IPS DF 19.7 (cell line): ENCODE results near the gene NIN.

ENCODE experiments used
- DNase-seq: peaks from one replicate; pipeline ENCODE4 v3.0.0-alpha.2; 2013; ENCODE audit warnings: low read depth, low spot score

Gene NIN

GRCh38 chr14:50762001-50762930 lies 68.7 kb downstream of the NIN start:
- DNase-seq: no peak

GRCh38 chr14:50759800-50760543 lies 71.0 kb downstream of the NIN start:
- DNase-seq: no peak

GRCh38 chr14:50758945-50759344 lies 72.0 kb downstream of the NIN start:
- no peak for DNase-seq

GRCh38 chr14:50758305-50758704 lies 72.7 kb downstream of the NIN start:
- no peak for DNase-seq

- no peak for DNase-seq
Measured at GRCh38 chr14:50757702-50758101, 73.3 kb downstream of the NIN start.

- no peak for DNase-seq
Measured at GRCh38 chr14:50756300-50756699, 74.7 kb downstream of the NIN start.

- DNase-seq: no peak
Measured at GRCh38 chr14:50750323-50750722, 80.6 kb downstream of the NIN start.

GRCh38 chr14:50745401-50746058 lies 85.4 kb downstream of the NIN start:
- DNase-seq: no peak

- no peak for DNase-seq
Measured at GRCh38 chr14:50744231-50744630, 86.7 kb downstream of the NIN start.

- no peak for DNase-seq
Measured at GRCh38 chr14:50741567-50741966, 89.4 kb downstream of the NIN start.

GRCh38 chr14:50740856-50741255 lies 90.1 kb downstream of the NIN start:
- no peak for DNase-seq

- DNase-seq: no peak
Measured at GRCh38 chr14:50739186-50739585, 91.8 kb downstream of the NIN start.

- no peak for DNase-seq
Measured at GRCh38 chr14:50736932-50737419, 94.0 kb downstream of the NIN start.

- DNase-seq: no peak
Measured at GRCh38 chr14:50734950-50735695, 95.8 kb downstream of the NIN start.

GRCh38 chr14:50733494-50733893 lies 97.5 kb downstream of the NIN start:
- DNase-seq: no peak

- DNase-seq: no peak
Measured at GRCh38 chr14:50728836-50729235, 102.1 kb downstream of the NIN start.

GRCh38 chr14:50726372-50727107 lies 104.4 kb downstream of the NIN start:
- no peak for DNase-seq

GRCh38 chr14:50725761-50726160 lies 105.2 kb downstream of the NIN start:
- DNase-seq: no peak

- no peak for DNase-seq
Measured at GRCh38 chr14:50719911-50720759, 110.8 kb downstream of the NIN start.

- no peak for DNase-seq
Measured at GRCh38 chr14:50718949-50719348, 112.0 kb downstream of the NIN start.
